K562 (cell line): ENCODE results near the gene SYT1. TPM values are rescaled to one million over a fixed set of nuclear protein-coding genes. Genes with fewer than 3 reads are reported as not detected.

Experiments
- ATAC-seq: fragments of 200-7000 bp; cut with Tn5 transposase; 3 replicates; pipeline ENCODE4 v1.9.1; 2020; ENCODE audit warnings: moderate library complexity
- BruUV-seq: library from RNA; stranded (reverse); fragments of 400-500 nt; replicated peaks from 2 replicates; lab custom pipeline; 2021; lab: Mats Ljungman, UMichigan
- CTCF ChIA-PET: fragments of 300-600 bp; formaldehyde crosslinking; extraction: SDS; loops from one replicate; lab custom pipeline; 2021; ENCODE audit warnings: low intra/inter-chr PET ratio; lab: Yijun Ruan, JAX
- POLR2A ChIA-PET: fragments of 300-600, 350-650 bp; sonication (Branson Sonifier 250); formaldehyde crosslinking; extraction: SDS; loops from one replicate; lab custom pipeline; 2021; ENCODE audit warnings: antibody characterized with exemption, inconsistent platforms; lab: Yijun Ruan, JAX
- DNase-seq, 4 experiments: peaks; one replicate each; pipeline versions ENCODE4 v3.0.0 to v3.0.0-alpha.2; 2011 to 2018; ENCODE audit warnings: low spot score in 3 of 4, mixed read lengths in 3 of 4; ENCODE audit errors: extremely low read depth in 1 of 4
- FAIRE-seq: peaks from 2 replicates; lab custom pipeline; 2011; peaks lifted over from hg19 to GRCh38; lab: Jason Lieb, UNC
- H2AFZ ChIP-seq: 2 replicates; pipeline ENCODE4 v1.6.0; 2011; ENCODE audit warnings: low read depth, low read length, control low read depth, inconsistent platforms
- H3K27ac ChIP-seq: fragments of 200-600 bp; 3 replicates; pipeline ENCODE4 v1.8.0; 2011; ENCODE audit warnings: low read depth, mild to moderate bottlenecking, control low read depth, inconsistent platforms, low read length, moderate library complexity, mixed read lengths; ENCODE audit errors: extremely low read depth
- H3K27me3 ChIP-seq, 2 experiments: fragments of 300-600 bp in 1 of 2; 2 replicates in 1 of 2; 3 replicates in 1 of 2; pipeline versions ENCODE4 v1.6.0 to v1.8.0; 2011; ENCODE audit warnings: inconsistent platforms in 2 of 2, low read length in 2 of 2, mild to moderate bottlenecking in 1 of 2, mixed read lengths in 1 of 2, moderate library complexity in 1 of 2; ENCODE audit not compliant: control insufficient read depth in 2 of 2, insufficient read depth in 2 of 2
- H3K36me3 ChIP-seq: fragments of 300-600 bp; 3 replicates; pipeline ENCODE4 v1.8.0; 2011; ENCODE audit warnings: mild to moderate bottlenecking, low read length, inconsistent platforms; ENCODE audit not compliant: control insufficient read depth, insufficient read depth
- H3K4me1 ChIP-seq, 2 experiments: fragments of 200-600 bp in 1 of 2; replicated peaks in 1 of 2; 2 replicates in 1 of 2; 3 replicates in 1 of 2; pipeline versions ENCODE4 v1.5.1 to v1.8.0; 2011; ENCODE audit warnings: inconsistent platforms in 2 of 2, low read length in 2 of 2, mild to moderate bottlenecking in 1 of 2, mixed read lengths in 1 of 2, moderate library complexity in 1 of 2; ENCODE audit not compliant: control insufficient read depth in 2 of 2, insufficient read depth in 2 of 2
- H3K4me2 ChIP-seq: 2 replicates; pipeline ENCODE4 v1.6.1; 2011; ENCODE audit warnings: low read length, control low read depth, inconsistent platforms, mixed read lengths; ENCODE audit not compliant: insufficient read depth
- H3K4me3 ChIP-seq: fragments of 200-600 bp; sonication (generic), shearing (Covaris generic); 2 replicates; pipeline ENCODE4 v1.5.1; 2016; ENCODE audit warnings: control low read depth, inconsistent platforms
- H3K79me2 ChIP-seq: fragments of 200-600 bp; 3 replicates; pipeline ENCODE4 v1.8.0; 2011; ENCODE audit warnings: low read length, inconsistent platforms; ENCODE audit not compliant: control insufficient read depth, insufficient read depth
- H3K9ac ChIP-seq, 2 experiments: 2 replicates each; pipeline versions ENCODE4 v1.6.0 to v1.6.1; 2011; ENCODE audit warnings: low read depth in 2 of 2, low read length in 2 of 2, control low read depth in 1 of 2, inconsistent platforms in 1 of 2, mild to moderate bottlenecking in 1 of 2, mixed read lengths in 1 of 2; ENCODE audit not compliant: insufficient read depth in 1 of 2
- H3K9me1 ChIP-seq: one replicate; pipeline ENCODE4 v1.6.0; 2011; ENCODE audit warnings: inconsistent platforms, mild to moderate bottlenecking, low read length, moderate library complexity; ENCODE audit not compliant: control insufficient read depth, insufficient read depth
- H3K9me3 ChIP-seq: replicated peaks from 2 replicates; pipeline ENCODE4 v1.5.1; 2011; ENCODE audit warnings: low read depth, low read length, inconsistent platforms; ENCODE audit not compliant: control insufficient read depth, insufficient read depth
- H4K20me1 ChIP-seq: replicated peaks from 2 replicates; pipeline ENCODE4 v1.6.1; 2011; ENCODE audit warnings: low read length, inconsistent platforms, mixed read lengths; ENCODE audit not compliant: control insufficient read depth, insufficient read depth
- BRD4 ChIP-seq: fragments of 200-600 bp; sonication (generic); IDR thresholded peaks from 2 replicates; pipeline ENCODE4 v1.6.1; 2017; ENCODE audit warnings: inconsistent platforms
- CEBPG ChIP-seq, 3 experiments: fragments of 200-800 bp in 1 of 3; sonication (Bioruptor generic) in 1 of 3; sonication (generic) in 1 of 3; formaldehyde crosslinking in 1 of 3; IDR thresholded peaks in 2 of 3; conservative IDR thresholded peaks in 1 of 3; 2 replicates each; pipeline versions ENCODE4 v1.6.1 to v1.8.0; 2016 to 2022; ENCODE audit warnings: missing compliant biosample characterization in 2 of 3, missing genetic modification characterization in 2 of 3, mild to moderate bottlenecking in 1 of 3, missing genetic modification reagents in 1 of 3
- FOXJ3 ChIP-seq: sonication (generic); formaldehyde crosslinking; IDR thresholded peaks from 2 replicates; pipeline ENCODE4 v1.4.0; 2020; ENCODE audit warnings: mild to moderate bottlenecking, missing genetic modification reagents
- GTF2A2 ChIP-seq: IDR thresholded peaks from 2 replicates; pipeline ENCODE4 v1.6.1; 2016; ENCODE audit warnings: mild to moderate bottlenecking, missing genetic modification characterization, missing compliant biosample characterization
- HDAC6 ChIP-seq: IDR thresholded peaks from 2 replicates; pipeline ENCODE4 v1.6.1; 2012; ENCODE audit warnings: low read depth, mild to moderate bottlenecking, control low read depth, inconsistent platforms, low read length, moderate library complexity
- HNRNPUL1 ChIP-seq: fragments of 200-400 bp; formaldehyde crosslinking; IDR thresholded peaks from 2 replicates; pipeline ENCODE4 v1.6.1; 2017; ENCODE audit warnings: low read length
- NBN ChIP-seq: fragments of 450-650 bp; IDR thresholded peaks from 2 replicates; pipeline ENCODE4 v1.6.1; 2016; ENCODE audit warnings: low read depth, mild to moderate bottlenecking
- NEUROD1 ChIP-seq: fragments of 150-350 bp; IDR thresholded peaks from 2 replicates; pipeline ENCODE4 v1.6.1; 2014; ENCODE audit warnings: borderline replicate concordance, low read length, low read depth; ENCODE audit not compliant: partially characterized antibody
- NONO ChIP-seq, 2 experiments: fragments of 200-400 bp in 1 of 2; fragments of 450-650 bp in 1 of 2; formaldehyde crosslinking in 1 of 2; IDR thresholded peaks; 2 replicates each; pipeline ENCODE4 v1.6.1; 2017; ENCODE audit warnings: low read depth in 2 of 2, mild to moderate bottlenecking in 2 of 2, moderate library complexity in 2 of 2, low read length in 1 of 2
- SRSF1 ChIP-seq: fragments of 200-400 bp; formaldehyde crosslinking; IDR thresholded peaks from 2 replicates; pipeline ENCODE4 v1.6.1; 2017; ENCODE audit warnings: mild to moderate bottlenecking, low read depth, low read length, moderate library complexity
- TARDBP ChIP-seq: fragments of 450-650 bp; IDR thresholded peaks from 2 replicates; pipeline ENCODE4 v1.6.1; 2016
- ZBTB17 ChIP-seq: fragments of 450-650 bp; formaldehyde crosslinking; IDR thresholded peaks from 2 replicates; pipeline ENCODE4 v1.4.0; 2020; ENCODE audit warnings: mild to moderate bottlenecking
- in situ Hi-C: fragments of 300-500 bp; cut with MboI; formaldehyde crosslinking; loops from 4 replicates; pipeline ENCODE4 v1.15.0; 2018; ENCODE audit warnings: inconsistent platforms, mixed read lengths
- intact Hi-C: fragments of 100-400 bp; cut with micrococcal nuclease; formaldehyde crosslinking; loops from 2 replicates; pipeline ENCODE4 v1.14.2; 2022
- polyA plus RNA-seq, 8 experiments: library from polyadenylated mRNA; depleted of rRNA in 4 of 8; stranded (reverse) in 5 of 8; unstranded in 3 of 8; fragments of >200 nt; fragmentation: Nextera tagmentation in 2 of 8; fragmentation: Illumina TruSeq in 1 of 8; extraction: Ambion mirVana in 2 of 8; extraction: Trizol in 1 of 8; gene quantifications; 2 replicates each; pipeline versions ENCODE4 v1.2.1 to v1.2.3, GENCODE V29; 2011 to 2014; ENCODE audit warnings: inconsistent platforms in 1 of 8, missing spikeins in 1 of 8
- total RNA-seq, 7 experiments: library from RNA; depleted of rRNA in 6 of 7; stranded (reverse); fragments of >200 nt in 6 of 7; fragmentation: Illumina TruSeq in 2 of 7; extraction: Trizol in 2 of 7; gene quantifications; 2 replicates each; pipeline versions ENCODE4 v1.2.1 to v1.2.3, GENCODE V29; 2011 to 2021; ENCODE audit warnings: low replicate concordance in 1 of 7
- TF ChIP-seq, protein P1 (sequence below): IDR thresholded peaks from 2 replicates; pipeline ENCODE4 v1.6.1; 2011; ENCODE audit warnings: borderline replicate concordance, low read depth, mild to moderate bottlenecking, moderate library complexity, low read length; ENCODE audit not compliant: insufficient read depth, poor library complexity, severe bottlenecking
- TF ChIP-seq, protein P2 (sequence below): fragments of 250-450 bp; sonication (Bioruptor Pico); IDR thresholded peaks from 2 replicates; pipeline ENCODE4 v1.9.0; 2021; ENCODE audit warnings: mild to moderate bottlenecking, inconsistent platforms
- TF ChIP-seq, protein P3 (sequence below), 2 experiments: IDR thresholded peaks in 1 of 2; conservative IDR thresholded peaks in 1 of 2; 2 replicates each; pipeline ENCODE4 v1.6.1; 2016; ENCODE audit warnings: low read depth in 2 of 2, mild to moderate bottlenecking in 1 of 2, missing compliant biosample characterization in 1 of 2, missing genetic modification characterization in 1 of 2, moderate library complexity in 1 of 2

SYT1 gene
- total and polyA plus RNA-seq, 9 of the 15 experiments (the other 6 are each of a cell fraction or from before 2014, with no cell fraction given), result 0.03 to 0.13 (median 0.07) TPM; not detected in 4

DNA sequence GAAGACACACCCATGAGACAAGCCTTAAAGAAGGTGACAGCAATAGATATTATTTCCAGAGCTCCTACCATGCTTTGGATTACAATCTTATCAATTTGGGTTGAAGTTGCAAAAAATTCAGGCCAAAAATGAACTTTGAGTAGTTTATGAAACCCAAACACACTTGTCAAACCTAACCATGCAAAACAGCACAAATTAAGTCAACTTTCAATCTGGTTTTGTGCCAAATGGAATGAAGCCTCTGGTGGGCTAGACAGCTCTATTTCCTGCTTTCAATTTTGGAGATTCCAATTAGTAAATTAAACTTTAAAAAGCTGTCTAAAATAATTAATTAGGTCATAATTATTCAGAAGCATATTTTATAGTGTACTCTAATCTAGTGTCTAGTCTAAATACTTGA is 203.4 kb downstream of the SYT1 start:
- H3K9me1 ChIP-seq, result no peaks in the 10 kb centered on the region
- in situ Hi-C loops, result no loop called here
- no TSS peak for BruUV-seq
- H3K27me3 ChIP-seq, result no peaks in the 10 kb centered on the region
- no peak for ATAC-seq
- ChIA-PET CTCF (no interaction called here), POLR2A (no interaction called here)
- H3K4me2 ChIP-seq, result no peak overlapping the region
- no peak overlapping the region for H3K27ac ChIP-seq
- intact Hi-C loops, result no loop called here
- H2AFZ ChIP-seq, result no peak overlapping the region
- no peak overlapping the region for H3K9ac ChIP-seq
- no peaks in the 10 kb centered on the region for H3K9me3 ChIP-seq
- no peaks in the 10 kb centered on the region for H3K79me2 ChIP-seq
- no peak overlapping the region for H3K4me3 ChIP-seq
- no peaks in the 10 kb centered on the region for H3K36me3 ChIP-seq
- no peak for FAIRE-seq
- H4K20me1 ChIP-seq, result no peaks in the 10 kb centered on the region
- no peaks in the 10 kb centered on the region for H3K4me1 ChIP-seq
- DNase-seq, result no peak
- TF ChIP-seq SRSF1, result no peak
- TF ChIP-seq NONO (IDR thresholded peaks at IDR 0.05; ENCODE audit: low read depth in 2 of 2, low read length in 1 of 2), result no peak
- TF ChIP-seq CEBPG (CRISPR knock-in tag; IDR thresholded peaks at IDR 0.05), result no peak
- TF ChIP-seq CEBPG (tag; conservative IDR thresholded peaks at IDR 0.05 in 1 of 2, IDR thresholded peaks at IDR 0.05 in 1 of 2), result no peak
- TF ChIP-seq, protein P1, sequence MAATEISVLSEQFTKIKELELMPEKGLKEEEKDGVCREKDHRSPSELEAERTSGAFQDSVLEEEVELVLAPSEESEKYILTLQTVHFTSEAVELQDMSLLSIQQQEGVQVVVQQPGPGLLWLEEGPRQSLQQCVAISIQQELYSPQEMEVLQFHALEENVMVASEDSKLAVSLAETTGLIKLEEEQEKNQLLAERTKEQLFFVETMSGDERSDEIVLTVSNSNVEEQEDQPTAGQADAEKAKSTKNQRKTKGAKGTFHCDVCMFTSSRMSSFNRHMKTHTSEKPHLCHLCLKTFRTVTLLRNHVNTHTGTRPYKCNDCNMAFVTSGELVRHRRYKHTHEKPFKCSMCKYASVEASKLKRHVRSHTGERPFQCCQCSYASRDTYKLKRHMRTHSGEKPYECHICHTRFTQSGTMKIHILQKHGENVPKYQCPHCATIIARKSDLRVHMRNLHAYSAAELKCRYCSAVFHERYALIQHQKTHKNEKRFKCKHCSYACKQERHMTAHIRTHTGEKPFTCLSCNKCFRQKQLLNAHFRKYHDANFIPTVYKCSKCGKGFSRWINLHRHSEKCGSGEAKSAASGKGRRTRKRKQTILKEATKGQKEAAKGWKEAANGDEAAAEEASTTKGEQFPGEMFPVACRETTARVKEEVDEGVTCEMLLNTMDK, result no peak
- no peak for TF ChIP-seq ZBTB17 (CRISPR knock-in tag)
- TF ChIP-seq BRD4, result no peak
- no peak for TF ChIP-seq HNRNPUL1
- TF ChIP-seq, protein P2, sequence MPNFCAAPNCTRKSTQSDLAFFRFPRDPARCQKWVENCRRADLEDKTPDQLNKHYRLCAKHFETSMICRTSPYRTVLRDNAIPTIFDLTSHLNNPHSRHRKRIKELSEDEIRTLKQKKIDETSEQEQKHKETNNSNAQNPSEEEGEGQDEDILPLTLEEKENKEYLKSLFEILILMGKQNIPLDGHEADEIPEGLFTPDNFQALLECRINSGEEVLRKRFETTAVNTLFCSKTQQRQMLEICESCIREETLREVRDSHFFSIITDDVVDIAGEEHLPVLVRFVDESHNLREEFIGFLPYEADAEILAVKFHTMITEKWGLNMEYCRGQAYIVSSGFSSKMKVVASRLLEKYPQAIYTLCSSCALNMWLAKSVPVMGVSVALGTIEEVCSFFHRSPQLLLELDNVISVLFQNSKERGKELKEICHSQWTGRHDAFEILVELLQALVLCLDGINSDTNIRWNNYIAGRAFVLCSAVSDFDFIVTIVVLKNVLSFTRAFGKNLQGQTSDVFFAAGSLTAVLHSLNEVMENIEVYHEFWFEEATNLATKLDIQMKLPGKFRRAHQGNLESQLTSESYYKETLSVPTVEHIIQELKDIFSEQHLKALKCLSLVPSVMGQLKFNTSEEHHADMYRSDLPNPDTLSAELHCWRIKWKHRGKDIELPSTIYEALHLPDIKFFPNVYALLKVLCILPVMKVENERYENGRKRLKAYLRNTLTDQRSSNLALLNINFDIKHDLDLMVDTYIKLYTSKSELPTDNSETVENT (CRISPR knock-in tag), result no peak
- no peak for TF ChIP-seq GTF2A2 (tag)
- TF ChIP-seq TARDBP, result no peak
- TF ChIP-seq HDAC6, result no peak
- no peak for TF ChIP-seq FOXJ3
- TF ChIP-seq NEUROD1, result no peak
- TF ChIP-seq, protein P3, sequence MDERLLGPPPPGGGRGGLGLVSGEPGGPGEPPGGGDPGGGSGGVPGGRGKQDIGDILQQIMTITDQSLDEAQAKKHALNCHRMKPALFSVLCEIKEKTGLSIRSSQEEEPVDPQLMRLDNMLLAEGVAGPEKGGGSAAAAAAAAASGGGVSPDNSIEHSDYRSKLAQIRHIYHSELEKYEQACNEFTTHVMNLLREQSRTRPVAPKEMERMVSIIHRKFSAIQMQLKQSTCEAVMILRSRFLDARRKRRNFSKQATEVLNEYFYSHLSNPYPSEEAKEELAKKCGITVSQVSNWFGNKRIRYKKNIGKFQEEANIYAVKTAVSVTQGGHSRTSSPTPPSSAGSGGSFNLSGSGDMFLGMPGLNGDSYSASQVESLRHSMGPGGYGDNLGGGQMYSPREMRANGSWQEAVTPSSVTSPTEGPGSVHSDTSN (CRISPR knock-in tag; IDR thresholded peaks at IDR 0.05; ENCODE audit: low read depth), result no peak
- TF ChIP-seq, protein P3 (tag; conservative IDR thresholded peaks at IDR 0.05; ENCODE audit: low read depth), result no peak
- TF ChIP-seq NBN, result no peak
